Chondrocyte (in vitro differentiated cells): Measurements from ENCODE around the gene ZKSCAN5. TPM values are rescaled to one million over a fixed set of nuclear protein-coding genes. Genes with fewer than 3 reads are reported as not detected.
"Not testable (repeated sequence)": the region's sequence is repeated elsewhere in the genome, so short reads cannot be mapped to it uniquely, and the experiment has no call there.

Source experiments
- DNase-seq: peaks from one replicate; pipeline ENCODE4 v3.0.0; 2021; ENCODE audit warnings: mixed read lengths, low spot score
- H3K27ac Mint-ChIP-seq: one replicate; pipeline ENCODE4 v1.8.0; 2021; ENCODE audit warnings: mild to moderate bottlenecking, moderate library complexity, mixed read lengths; ENCODE audit not compliant: unreplicated experiment
- H3K27me3 Mint-ChIP-seq: 2 replicates; pipeline ENCODE4 v1.8.0; 2021; ENCODE audit warnings: low read depth, mixed read lengths
- H3K36me3 Mint-ChIP-seq: 2 replicates; pipeline ENCODE4 v1.8.0; 2021; ENCODE audit warnings: low read depth, mixed read lengths
- H3K4me1 Mint-ChIP-seq: 2 replicates; pipeline ENCODE4 v1.8.0; 2021; ENCODE audit warnings: low read depth, mild to moderate bottlenecking, mixed read lengths
- H3K4me3 Mint-ChIP-seq: one replicate; pipeline ENCODE4 v1.8.0; 2021; ENCODE audit warnings: mild to moderate bottlenecking, moderate library complexity, mixed read lengths; ENCODE audit not compliant: unreplicated experiment
- H3K9me3 Mint-ChIP-seq: 2 replicates; pipeline ENCODE4 v1.8.0; 2021; ENCODE audit warnings: low read depth, mixed read lengths
- total RNA-seq: library from RNA; stranded (reverse); gene quantifications from 3 replicates; pipeline ENCODE4 v1.2.1, GENCODE V29; 2021
- TF ChIP-seq, protein P1 (sequence below): fragments of 200-600 bp; sonication (generic); IDR thresholded peaks from 2 replicates; pipeline ENCODE4 v1.5.0; 2021; ENCODE audit warnings: antibody characterized with exemption, mild to moderate bottlenecking, moderate library complexity

The ZKSCAN5 gene
- total RNA-seq, 1 donor from 2014 or later = 12.4 TPM

DNA sequence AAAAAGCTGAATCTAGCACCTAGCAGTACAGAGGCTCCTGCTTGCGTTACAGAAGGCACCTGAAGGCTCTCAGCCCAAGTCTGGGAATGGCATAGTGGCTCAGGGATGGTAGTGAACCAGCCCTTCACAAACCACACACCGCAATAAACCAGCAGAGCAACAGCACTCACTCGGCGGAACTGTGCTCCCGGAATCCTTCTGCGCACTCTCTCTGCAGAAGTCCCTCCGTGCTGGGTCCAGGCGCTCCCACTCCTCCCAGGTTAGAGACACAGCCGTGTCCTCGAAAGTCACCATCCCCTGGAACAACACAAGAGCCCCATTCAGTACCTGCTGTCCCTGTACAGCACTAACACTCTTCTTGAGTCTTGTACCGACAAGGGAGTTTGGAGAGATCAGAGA, 5.9 kb upstream of the ZKSCAN5 start:
- Mint-ChIP-seq H3K9me3 (peaks cover 9% of the 10 kb centered on the region), H3K27ac (peak overlapping the region; percentile 67), H3K27me3 (no peaks in the 10 kb centered on the region), H3K4me3 (peak overlapping the region; percentile 94), H3K36me3 (peaks cover 19% of the 10 kb centered on the region), H3K4me1 (peaks cover 28% of the 10 kb centered on the region)
- DNase-seq = no peak
- TF ChIP-seq, protein P1, sequence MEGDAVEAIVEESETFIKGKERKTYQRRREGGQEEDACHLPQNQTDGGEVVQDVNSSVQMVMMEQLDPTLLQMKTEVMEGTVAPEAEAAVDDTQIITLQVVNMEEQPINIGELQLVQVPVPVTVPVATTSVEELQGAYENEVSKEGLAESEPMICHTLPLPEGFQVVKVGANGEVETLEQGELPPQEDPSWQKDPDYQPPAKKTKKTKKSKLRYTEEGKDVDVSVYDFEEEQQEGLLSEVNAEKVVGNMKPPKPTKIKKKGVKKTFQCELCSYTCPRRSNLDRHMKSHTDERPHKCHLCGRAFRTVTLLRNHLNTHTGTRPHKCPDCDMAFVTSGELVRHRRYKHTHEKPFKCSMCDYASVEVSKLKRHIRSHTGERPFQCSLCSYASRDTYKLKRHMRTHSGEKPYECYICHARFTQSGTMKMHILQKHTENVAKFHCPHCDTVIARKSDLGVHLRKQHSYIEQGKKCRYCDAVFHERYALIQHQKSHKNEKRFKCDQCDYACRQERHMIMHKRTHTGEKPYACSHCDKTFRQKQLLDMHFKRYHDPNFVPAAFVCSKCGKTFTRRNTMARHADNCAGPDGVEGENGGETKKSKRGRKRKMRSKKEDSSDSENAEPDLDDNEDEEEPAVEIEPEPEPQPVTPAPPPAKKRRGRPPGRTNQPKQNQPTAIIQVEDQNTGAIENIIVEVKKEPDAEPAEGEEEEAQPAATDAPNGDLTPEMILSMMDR = no peak

DNA sequence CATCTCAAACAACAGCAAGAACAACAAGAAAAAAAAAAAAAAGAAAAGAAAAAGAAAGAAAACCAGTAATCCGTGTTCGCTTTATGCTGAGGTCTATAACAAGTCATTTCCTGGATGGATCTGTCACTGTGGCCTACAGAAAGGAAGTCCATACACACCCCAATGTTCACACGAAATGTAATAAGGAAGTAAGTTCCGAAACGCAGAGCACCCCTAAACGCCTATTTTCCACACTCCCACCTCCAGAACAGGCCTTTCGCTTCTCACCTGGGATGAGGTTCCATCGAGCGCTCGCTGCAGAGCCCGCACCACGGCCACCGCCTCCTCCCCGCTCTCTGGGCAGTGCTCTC, 5.1 kb upstream of the ZKSCAN5 start:
- no peak for DNase-seq
- Mint-ChIP-seq H3K36me3 (peaks cover 11% of the 10 kb centered on the region), H3K4me1 (peaks cover 28% of the 10 kb centered on the region), H3K9me3 (peaks cover 1% of the 10 kb centered on the region), H3K27me3 (no peaks in the 10 kb centered on the region), H3K27ac (peak overlapping the region; percentile 99), H3K4me3 (peak overlapping the region; percentile 94)
- TF ChIP-seq, protein P1 = no peak

DNA sequence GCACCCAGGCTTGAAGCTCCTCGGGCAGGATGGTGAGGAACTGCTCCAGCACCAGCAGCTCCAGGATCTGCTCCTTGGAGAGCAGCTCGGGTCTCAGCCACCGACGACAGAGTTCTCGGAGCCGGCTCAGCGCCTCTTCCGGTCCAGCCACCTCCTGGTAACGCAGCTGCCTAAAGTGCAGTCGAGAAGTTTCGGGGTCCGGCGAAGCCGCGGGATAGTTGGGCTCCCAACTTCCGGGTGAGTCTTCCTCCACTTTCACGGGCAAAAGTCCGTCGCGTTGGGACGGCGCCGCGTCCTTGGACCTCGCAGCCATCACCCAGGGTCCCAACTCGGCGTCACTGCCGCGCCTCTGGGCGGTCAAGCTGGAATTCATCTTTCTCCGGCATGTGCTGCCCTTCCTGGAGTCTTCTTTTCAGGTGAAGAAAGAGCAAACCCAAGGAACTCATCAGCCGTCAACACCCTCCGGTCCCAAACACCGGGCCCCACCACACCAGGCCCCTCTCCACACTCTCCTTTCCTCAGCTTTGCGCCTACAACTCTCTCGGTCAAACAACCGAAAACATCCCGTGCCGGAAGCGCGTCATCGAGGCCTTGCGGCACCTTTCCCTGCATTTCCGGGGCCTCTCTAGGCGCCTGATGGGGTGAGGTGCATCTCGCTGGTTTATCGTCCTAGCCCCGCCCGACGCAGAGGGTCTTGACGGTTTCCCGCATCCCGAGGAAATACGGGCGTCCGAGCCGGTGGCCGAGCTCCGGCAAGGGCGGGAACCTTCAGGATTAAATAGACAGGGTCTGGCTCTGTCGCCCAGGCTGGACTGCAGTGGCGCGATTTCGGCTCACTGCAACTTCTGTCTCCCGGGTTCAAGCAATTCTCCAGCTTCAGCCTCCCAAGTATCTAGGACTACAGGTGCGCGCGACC, 4.5 kb upstream of the ZKSCAN5 start, which contains the start of gene ZNF394:
Gene ZNF394, minus strand, starts transcription at position 561 of the 916 bp plus-strand sequence. Its CDS starts 188 bp downstream, at position 373.
- no peaks in the 10 kb centered on the region for H3K27me3 Mint-ChIP-seq
- peaks cover 10% of the 10 kb centered on the region for H3K36me3 Mint-ChIP-seq
- peak within 1 kb of the TSS; percentile 99 for H3K27ac Mint-ChIP-seq
- TF ChIP-seq, protein P1 = peak; percentile 31
- DNase-seq = peak; percentile 90
- peak within 1 kb of the TSS; percentile 94 for H3K4me3 Mint-ChIP-seq
- H3K4me1 Mint-ChIP-seq = peaks cover 28% of the 10 kb centered on the region
- no peaks in the 10 kb centered on the region for H3K9me3 Mint-ChIP-seq

DNA sequence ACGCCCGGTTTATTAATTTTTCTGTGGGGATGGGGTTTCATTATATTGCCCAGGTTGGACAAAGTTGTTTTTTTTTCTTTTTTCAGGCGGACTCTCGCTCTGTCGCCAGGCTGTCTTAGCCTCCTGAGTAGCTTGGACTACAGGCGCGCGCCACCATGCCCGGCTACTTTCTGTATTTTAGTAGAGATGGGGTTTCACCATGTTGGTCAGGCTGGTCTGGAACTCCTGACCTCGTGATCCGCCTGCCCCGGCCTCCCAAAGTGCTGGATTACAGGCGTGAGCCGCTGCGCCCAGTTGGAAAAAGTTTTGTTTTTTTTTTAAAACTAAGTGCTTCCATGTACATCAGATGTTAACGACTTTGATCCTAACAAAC, 3.8 kb upstream of the ZKSCAN5 start:
- no peaks in the 10 kb centered on the region for H3K9me3 Mint-ChIP-seq
- H3K4me1 Mint-ChIP-seq = peaks cover 32% of the 10 kb centered on the region
- TF ChIP-seq, protein P1 = no peak
- no peaks in the 10 kb centered on the region for H3K27me3 Mint-ChIP-seq
- H3K36me3 Mint-ChIP-seq = peaks cover 10% of the 10 kb centered on the region
- DNase-seq = no peak
- H3K4me3 Mint-ChIP-seq = peak overlapping the region; percentile 94
- H3K27ac Mint-ChIP-seq = peak overlapping the region; percentile 99

DNA sequence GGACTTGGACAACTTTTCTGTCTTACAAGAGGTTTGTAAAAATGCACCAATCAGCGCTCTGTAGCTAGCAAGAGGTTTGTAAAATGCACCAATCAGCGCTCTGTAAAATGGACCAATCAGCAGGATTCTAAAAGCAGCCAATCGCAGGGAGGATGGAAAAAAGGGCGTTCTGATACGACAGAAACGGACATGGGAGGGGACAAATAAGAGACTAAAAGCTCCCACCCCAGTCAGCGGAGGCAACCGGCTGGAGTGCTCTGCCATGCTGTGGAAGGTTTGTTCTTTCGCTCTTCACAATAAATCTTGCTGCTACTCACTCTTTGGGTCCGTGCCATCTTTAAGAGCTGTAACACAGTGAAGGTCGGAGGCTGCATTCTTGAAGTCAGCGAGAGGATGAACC, 3.2 kb upstream of the ZKSCAN5 start:
- Mint-ChIP-seq H3K27ac (peak overlapping the region; percentile 63), H3K4me1 (peaks cover 38% of the 10 kb centered on the region)
- not testable (repeated sequence) for H3K36me3 Mint-ChIP-seq

DNA sequence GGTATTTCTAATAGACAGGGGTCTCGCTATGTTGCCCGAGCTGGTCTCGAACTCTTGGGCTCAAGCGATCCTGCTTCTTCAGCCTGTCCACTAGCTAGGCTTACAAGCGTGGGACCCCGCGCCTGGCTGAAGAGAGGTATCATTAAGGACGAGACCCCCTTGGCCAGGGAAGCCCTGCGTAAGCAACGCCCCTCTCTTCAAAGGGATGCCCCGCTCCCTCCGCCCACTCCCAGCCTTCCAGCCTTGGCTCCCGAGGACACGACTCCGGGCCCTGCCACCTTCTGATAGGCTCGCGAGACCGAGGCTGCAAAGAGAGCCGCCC, 220 bp upstream of the ZKSCAN5 start:
- no peak for DNase-seq
- H3K4me3 Mint-ChIP-seq = peak overlapping the region; percentile 95

More for the DNA sequence above, 3.2 kb upstream of the ZKSCAN5 start:
- H3K4me3 Mint-ChIP-seq = peak overlapping the region; percentile 94
- not testable (repeated sequence) for H3K27me3 Mint-ChIP-seq, H3K9me3 Mint-ChIP-seq
- peak; percentile 6 for DNase-seq

More for the DNA sequence above, 220 bp upstream of the ZKSCAN5 start:
- Mint-ChIP-seq H3K27ac (peak overlapping the region; percentile 99), H3K27me3 (no peaks in the 10 kb centered on the region), H3K36me3 (no peaks in the 10 kb centered on the region), H3K9me3 (no peaks in the 10 kb centered on the region), H3K4me1 (peaks cover 29% of the 10 kb centered on the region)
- TF ChIP-seq, protein P1 = no peak
